ENCODE measurements around the gene OR9G4.

The OR9G4 gene

DNA sequence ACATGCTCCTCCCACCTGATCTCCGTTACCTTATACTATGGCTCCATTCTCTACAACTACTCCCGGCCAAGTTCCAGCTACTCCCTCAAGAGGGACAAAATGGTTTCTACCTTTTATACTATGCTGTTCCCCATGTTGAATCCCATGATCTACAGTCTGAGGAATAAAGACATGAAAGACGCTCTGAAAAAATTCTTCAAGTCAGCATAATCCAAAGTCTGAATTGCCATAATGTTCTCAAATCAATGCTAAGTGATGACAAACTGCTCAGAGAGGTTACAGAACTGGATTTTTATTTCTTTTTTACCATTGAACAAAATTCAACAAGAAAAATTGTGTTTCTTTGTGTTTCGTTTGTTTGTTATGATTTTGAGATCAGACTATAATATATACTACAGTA lies 7.6 kb downstream of the OR9G4 start:
- TF ChIP-seq, protein P1, sequence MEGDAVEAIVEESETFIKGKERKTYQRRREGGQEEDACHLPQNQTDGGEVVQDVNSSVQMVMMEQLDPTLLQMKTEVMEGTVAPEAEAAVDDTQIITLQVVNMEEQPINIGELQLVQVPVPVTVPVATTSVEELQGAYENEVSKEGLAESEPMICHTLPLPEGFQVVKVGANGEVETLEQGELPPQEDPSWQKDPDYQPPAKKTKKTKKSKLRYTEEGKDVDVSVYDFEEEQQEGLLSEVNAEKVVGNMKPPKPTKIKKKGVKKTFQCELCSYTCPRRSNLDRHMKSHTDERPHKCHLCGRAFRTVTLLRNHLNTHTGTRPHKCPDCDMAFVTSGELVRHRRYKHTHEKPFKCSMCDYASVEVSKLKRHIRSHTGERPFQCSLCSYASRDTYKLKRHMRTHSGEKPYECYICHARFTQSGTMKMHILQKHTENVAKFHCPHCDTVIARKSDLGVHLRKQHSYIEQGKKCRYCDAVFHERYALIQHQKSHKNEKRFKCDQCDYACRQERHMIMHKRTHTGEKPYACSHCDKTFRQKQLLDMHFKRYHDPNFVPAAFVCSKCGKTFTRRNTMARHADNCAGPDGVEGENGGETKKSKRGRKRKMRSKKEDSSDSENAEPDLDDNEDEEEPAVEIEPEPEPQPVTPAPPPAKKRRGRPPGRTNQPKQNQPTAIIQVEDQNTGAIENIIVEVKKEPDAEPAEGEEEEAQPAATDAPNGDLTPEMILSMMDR (IDR thresholded peaks at IDR 0.05) = no peak

DNA sequence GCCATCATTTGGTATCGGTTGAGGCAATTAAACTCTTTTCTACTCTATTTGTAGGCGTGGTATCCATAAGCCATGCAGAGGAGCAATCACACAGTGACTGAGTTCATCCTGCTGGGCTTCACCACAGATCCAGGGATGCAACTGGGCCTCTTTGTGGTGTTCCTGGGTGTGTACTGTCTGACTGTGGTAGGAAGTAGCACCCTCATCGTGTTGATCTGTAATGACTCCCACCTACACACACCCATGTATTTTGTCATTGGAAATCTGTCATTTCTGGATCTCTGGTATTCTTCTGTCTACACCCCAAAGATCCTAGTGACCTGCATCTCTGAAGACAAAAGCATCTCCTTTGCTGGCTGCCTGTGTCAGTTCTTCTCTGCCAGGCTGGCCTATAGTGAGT lies 8.4 kb downstream of the OR9G4 start:
- TF ChIP-seq, protein P1 (IDR thresholded peaks at IDR 0.05) = no peak

DNA sequence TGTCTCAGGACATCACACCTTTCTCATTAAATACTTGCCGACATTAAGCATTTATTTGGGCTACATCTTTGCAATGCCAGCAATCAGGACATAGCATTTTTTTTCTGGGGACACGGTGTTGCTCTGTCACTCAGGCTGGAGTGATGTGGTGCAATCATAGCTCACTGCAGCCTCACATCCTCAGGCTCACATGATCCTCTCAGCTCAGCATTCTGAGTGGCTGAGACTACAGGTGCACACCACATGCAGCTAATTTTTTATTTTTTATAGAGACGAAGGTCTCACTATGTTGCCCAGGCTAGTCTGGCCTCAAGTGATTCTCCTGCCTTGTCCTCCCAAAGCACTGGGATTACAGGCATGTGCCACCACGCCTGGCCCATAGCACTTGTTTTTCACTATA lies 28.0 kb downstream of the OR9G4 start:
- TF ChIP-seq, protein P1 (IDR thresholded peaks at IDR 0.05) = no peak

DNA sequence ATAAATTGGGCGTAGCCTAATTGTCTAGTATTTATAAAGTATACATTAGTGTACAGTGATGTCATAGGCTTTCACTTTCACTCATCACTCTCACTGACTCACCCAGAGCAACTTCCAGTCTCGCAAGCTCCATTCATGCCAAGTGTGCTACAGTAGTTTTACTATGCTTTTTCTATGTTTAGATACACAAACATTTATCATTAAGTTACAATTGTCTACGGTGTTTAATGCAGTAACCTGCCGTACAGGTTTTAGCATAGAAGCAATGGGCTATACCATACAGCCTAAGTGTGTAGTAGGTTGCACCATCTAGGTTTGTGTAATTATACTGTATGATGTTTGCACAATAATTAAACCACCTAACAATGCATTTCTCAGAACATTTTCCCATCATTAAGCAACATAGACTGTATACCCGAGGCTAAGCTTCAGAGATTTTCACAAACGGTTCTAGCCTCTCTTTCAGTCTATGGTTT lies 32.1 kb downstream of the OR9G4 start:
- TF ChIP-seq, protein P1 (IDR thresholded peaks at IDR 0.05) = no peak

DNA sequence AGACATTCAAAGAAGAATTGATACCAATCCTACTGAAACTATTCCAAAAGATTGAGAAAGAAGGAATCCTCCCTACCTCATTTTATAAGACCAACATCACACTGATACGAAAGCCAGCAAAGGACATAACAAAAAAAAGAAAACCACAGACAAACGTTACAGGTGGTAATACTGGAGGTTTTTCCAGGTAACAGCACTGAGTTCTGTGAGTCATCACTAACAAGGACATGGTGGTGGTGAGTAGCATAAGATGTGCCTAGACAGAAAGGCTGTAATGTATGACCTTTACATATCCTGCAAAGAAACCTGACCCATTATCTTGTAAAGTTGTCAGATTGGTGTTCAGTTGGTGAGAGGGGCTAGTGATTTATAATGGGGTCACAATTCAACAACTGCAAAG lies 34.3 kb downstream of the OR9G4 start:
- TF ChIP-seq, protein P1 (IDR thresholded peaks at IDR 0.05) = no peak

DNA sequence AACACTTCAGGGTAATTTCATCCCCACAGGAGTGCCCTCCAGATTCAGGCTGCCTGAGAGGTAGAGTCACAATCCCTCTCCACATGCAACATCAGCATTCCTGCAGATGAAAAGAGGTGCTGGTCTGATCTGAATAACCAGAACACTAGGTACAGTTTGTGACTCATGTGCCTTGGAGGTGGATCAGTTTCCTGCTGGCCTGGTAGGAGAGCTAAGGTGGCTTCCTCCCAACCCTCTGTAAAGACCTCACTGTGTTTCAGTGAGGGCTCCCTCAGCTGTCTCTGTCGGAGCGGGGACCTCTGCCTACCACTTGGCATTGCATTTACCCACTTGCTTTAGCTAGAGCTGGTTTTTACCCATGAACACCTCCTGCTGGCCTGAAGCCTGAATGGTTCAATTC lies 42.0 kb downstream of the OR9G4 start:
- TF ChIP-seq, protein P1 (IDR thresholded peaks at IDR 0.05) = no peak

DNA sequence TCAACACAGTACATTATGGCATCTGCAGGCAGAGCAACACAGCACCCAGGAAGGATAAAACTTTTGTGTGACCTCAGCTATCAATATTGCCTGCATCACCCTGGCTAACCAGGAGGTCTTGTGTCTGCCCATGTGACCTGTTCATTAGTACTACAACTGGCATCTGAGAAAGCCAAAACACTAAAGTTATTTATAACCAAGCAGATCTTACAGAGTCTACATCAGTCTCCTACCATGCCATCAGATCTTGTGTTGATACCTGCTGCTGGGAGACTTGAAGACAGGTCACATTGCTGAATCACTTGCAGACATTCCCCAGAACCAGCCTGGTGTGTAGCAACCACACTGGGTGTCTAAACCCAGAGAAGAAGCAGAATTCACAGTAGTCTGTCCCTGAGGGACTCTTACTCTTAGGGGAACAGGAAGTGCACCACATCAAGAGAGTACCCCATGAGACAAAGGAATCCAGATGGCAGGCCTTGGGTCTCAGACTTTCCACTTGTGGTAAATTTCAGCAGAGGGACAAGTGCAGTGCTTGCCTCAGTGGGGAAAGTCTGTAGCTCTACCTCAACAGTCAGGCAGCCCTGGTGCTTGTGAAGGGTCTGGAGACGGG lies 42.6 kb downstream of the OR9G4 start:
- TF ChIP-seq, protein P1 (IDR thresholded peaks at IDR 0.05) = no peak

All from LNCAP (cell line).